Neural cell (in vitro differentiated cells): ENCODE data around the gene BICC1. TPM values are rescaled to one million over a fixed set of nuclear protein-coding genes. Genes with fewer than 3 reads are reported as not detected.

Source experiments
- H2AFZ ChIP-seq: fragments of 200-600, 300-800 bp; sonication (generic), shearing (Covaris generic); 2 replicates; pipeline ENCODE4 v1.6.0; 2014; ENCODE audit warnings: low read depth, mild to moderate bottlenecking, antibody characterized with exemption, low read length, moderate library complexity
- H3F3A ChIP-seq: fragments of 200-600 bp; shearing (Covaris generic); 2 replicates; pipeline ENCODE4 v1.6.1; 2016; ENCODE audit warnings: mild to moderate bottlenecking, moderate library complexity, mixed read lengths, antibody characterized with exemption, low read length; ENCODE audit not compliant: insufficient read depth, poor library complexity, severe bottlenecking
- H3K27ac ChIP-seq: fragments of 200-600, 300-800 bp; sonication (generic), shearing (Covaris generic); 2 replicates; pipeline ENCODE4 v1.5.1; 2014; ENCODE audit warnings: mild to moderate bottlenecking, low read length, moderate library complexity
- H3K27me3 ChIP-seq: fragments of 300-800, 200-600 bp; sonication (generic), shearing (Covaris generic); 2 replicates; pipeline ENCODE4 v1.6.0; 2014; ENCODE audit warnings: mild to moderate bottlenecking, low read depth, low read length, moderate library complexity; ENCODE audit not compliant: insufficient read depth
- H3K36me3 ChIP-seq: fragments of 300-800, 200-600 bp; sonication (generic), shearing (Covaris generic); 2 replicates; pipeline ENCODE4 v1.5.1; 2014; ENCODE audit warnings: mild to moderate bottlenecking, antibody characterized with exemption, low read length, moderate library complexity; ENCODE audit not compliant: insufficient read depth
- H3K4me2 ChIP-seq: fragments of 300-800, 200-600 bp; sonication (generic), shearing (Covaris generic); 2 replicates; pipeline ENCODE4 v1.6.0; 2014; ENCODE audit warnings: mild to moderate bottlenecking, low read length
- H3K4me3 ChIP-seq: fragments of 300-800, 200-600 bp; sonication (generic), shearing (Covaris generic); 2 replicates; pipeline ENCODE4 v1.5.1; 2014; ENCODE audit warnings: mild to moderate bottlenecking, low read length, moderate library complexity
- H3K79me2 ChIP-seq: fragments of 200-600 bp; shearing (Covaris generic); replicated peaks from 2 replicates; pipeline ENCODE4 v1.6.0; 2014; ENCODE audit warnings: mild to moderate bottlenecking, low read length, moderate library complexity; ENCODE audit not compliant: insufficient read depth
- H3K9ac ChIP-seq: fragments of 300-800, 200-600 bp; sonication (generic), shearing (Covaris generic); 2 replicates; pipeline ENCODE4 v1.6.1; 2016; ENCODE audit warnings: mild to moderate bottlenecking, low read length, mixed read lengths
- H3K9me2 ChIP-seq: fragments of 200-600 bp; shearing (Covaris generic); 2 replicates; pipeline ENCODE4 v1.6.1; 2016; ENCODE audit warnings: mild to moderate bottlenecking, low read length, mixed read lengths; ENCODE audit not compliant: insufficient read depth
- H3K9me3 ChIP-seq: fragments of 200-600, 300-800 bp; sonication (generic), shearing (Covaris generic); 2 replicates; pipeline ENCODE4 v1.6.1; 2016; ENCODE audit warnings: mild to moderate bottlenecking, mixed run types, low read length, moderate library complexity, mixed read lengths
- H4K20me1 ChIP-seq: fragments of 200-600 bp; shearing (Covaris generic); 2 replicates; pipeline ENCODE4 v1.6.1; 2016; ENCODE audit warnings: mild to moderate bottlenecking, mixed run types; ENCODE audit not compliant: insufficient read depth
- EP300 ChIP-seq: fragments of 450-650 bp; conservative IDR thresholded peaks from 2 replicates; pipeline ENCODE4 v1.6.1; 2014; ENCODE audit warnings: antibody characterized with exemption, mild to moderate bottlenecking, moderate library complexity; ENCODE audit not compliant: poor library complexity, severe bottlenecking
- EZH2 ChIP-seq: fragments of 200-600, 300-800 bp; shearing (Covaris generic), sonication (generic); IDR thresholded peaks from 2 replicates; pipeline ENCODE4 v1.6.1; 2014; ENCODE audit warnings: antibody characterized with exemption, low read length, borderline replicate concordance, mild to moderate bottlenecking; ENCODE audit not compliant: insufficient read depth, poor library complexity, severe bottlenecking
- MXI1 ChIP-seq: fragments of 450-650 bp; conservative IDR thresholded peaks from 2 replicates; pipeline ENCODE4 v1.6.1; 2014; ENCODE audit warnings: antibody characterized with exemption, mild to moderate bottlenecking; ENCODE audit not compliant: poor library complexity, severe bottlenecking
- POLR2AphosphoS5 ChIP-seq: IDR thresholded peaks from 2 replicates; pipeline ENCODE4 v1.6.1; 2012
- RAD21 ChIP-seq: fragments of 450-650 bp; conservative IDR thresholded peaks from 2 replicates; pipeline ENCODE4 v1.6.1; 2014; ENCODE audit warnings: antibody characterized with exemption, mild to moderate bottlenecking, moderate library complexity
- REST ChIP-seq: IDR thresholded peaks from 2 replicates; pipeline ENCODE4 v1.6.1; 2012; ENCODE audit warnings: borderline replicate concordance
- SMC3 ChIP-seq: fragments of 450-650 bp; conservative IDR thresholded peaks from 2 replicates; pipeline ENCODE4 v1.6.1; 2014; ENCODE audit warnings: antibody characterized with exemption, mild to moderate bottlenecking, moderate library complexity; ENCODE audit not compliant: poor library complexity
- TAF1 ChIP-seq: IDR thresholded peaks from 2 replicates; pipeline ENCODE4 v1.6.1; 2012; ENCODE audit warnings: low read depth
- polyA plus RNA-seq: library from polyadenylated mRNA; depleted of rRNA; stranded (reverse); fragments of >200 nt; gene quantifications from 2 replicates; pipeline ENCODE4 v1.2.3, GENCODE V29; 2014
- TF ChIP-seq, protein P1 (sequence below): fragments of 450-650 bp; IDR thresholded peaks from 2 replicates; pipeline ENCODE4 v1.5.1; 2014; ENCODE audit warnings: antibody characterized with exemption, mild to moderate bottlenecking, moderate library complexity; ENCODE audit not compliant: poor library complexity, severe bottlenecking

The BICC1 gene
- polyA plus RNA-seq, 1 donor from 2014 or later = 7.6 TPM

- no peak overlapping the region for H2AFZ ChIP-seq
- no peaks in the 10 kb centered on the region for H3K9me2 ChIP-seq
- H4K20me1 ChIP-seq = no peaks in the 10 kb centered on the region
- no peak overlapping the region for H3K4me2 ChIP-seq
- TF ChIP-seq RAD21 (no peak), SMC3 (no peak), POLR2AphosphoS5 (no peak), MXI1 (no peak), EP300 (no peak), TAF1 (no peak), REST (no peak), EZH2 (no peak)
- TF ChIP-seq, protein P1, sequence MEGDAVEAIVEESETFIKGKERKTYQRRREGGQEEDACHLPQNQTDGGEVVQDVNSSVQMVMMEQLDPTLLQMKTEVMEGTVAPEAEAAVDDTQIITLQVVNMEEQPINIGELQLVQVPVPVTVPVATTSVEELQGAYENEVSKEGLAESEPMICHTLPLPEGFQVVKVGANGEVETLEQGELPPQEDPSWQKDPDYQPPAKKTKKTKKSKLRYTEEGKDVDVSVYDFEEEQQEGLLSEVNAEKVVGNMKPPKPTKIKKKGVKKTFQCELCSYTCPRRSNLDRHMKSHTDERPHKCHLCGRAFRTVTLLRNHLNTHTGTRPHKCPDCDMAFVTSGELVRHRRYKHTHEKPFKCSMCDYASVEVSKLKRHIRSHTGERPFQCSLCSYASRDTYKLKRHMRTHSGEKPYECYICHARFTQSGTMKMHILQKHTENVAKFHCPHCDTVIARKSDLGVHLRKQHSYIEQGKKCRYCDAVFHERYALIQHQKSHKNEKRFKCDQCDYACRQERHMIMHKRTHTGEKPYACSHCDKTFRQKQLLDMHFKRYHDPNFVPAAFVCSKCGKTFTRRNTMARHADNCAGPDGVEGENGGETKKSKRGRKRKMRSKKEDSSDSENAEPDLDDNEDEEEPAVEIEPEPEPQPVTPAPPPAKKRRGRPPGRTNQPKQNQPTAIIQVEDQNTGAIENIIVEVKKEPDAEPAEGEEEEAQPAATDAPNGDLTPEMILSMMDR = no peak
- H3K9ac ChIP-seq = no peak overlapping the region
- no peaks in the 10 kb centered on the region for H3K79me2 ChIP-seq
- H3K4me3 ChIP-seq = no peak overlapping the region
- no peaks in the 10 kb centered on the region for H3K27me3 ChIP-seq
- H3K9me3 ChIP-seq = no peaks in the 10 kb centered on the region
- no peak overlapping the region for H3K27ac ChIP-seq
- H3K36me3 ChIP-seq = no peaks in the 10 kb centered on the region
- no peaks in the 10 kb centered on the region for H3F3A ChIP-seq
These were observed 260.1 kb downstream of the BICC1 start for GRCh38 chr10:58772758-58773157.

DNA sequence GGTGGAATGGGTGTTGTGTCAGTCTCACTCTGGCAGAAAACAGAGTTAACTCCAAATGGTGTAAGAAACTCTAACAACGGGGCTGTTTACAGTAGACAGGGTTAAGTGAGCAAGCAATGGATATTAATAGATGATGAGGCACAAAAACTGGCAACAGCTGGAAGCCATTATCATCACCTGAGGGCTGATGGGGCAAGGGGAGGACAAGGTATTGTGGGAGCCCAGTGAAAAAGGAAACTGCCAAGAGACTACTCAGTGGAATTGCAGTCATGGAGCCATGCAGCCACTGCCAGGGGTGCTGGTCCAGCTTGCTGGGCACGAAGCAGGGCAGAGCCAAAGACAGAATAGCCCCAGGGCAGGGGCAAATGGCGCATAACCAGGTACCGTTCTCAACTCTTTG lies 260.7 kb downstream of the BICC1 start:
- Histone ChIP-seq H3K9me2 (no peaks in the 10 kb centered on the region), H3K4me2 (no peak overlapping the region), H3K9ac (no peak overlapping the region), H3K9me3 (no peaks in the 10 kb centered on the region), H3F3A (no peaks in the 10 kb centered on the region), H2AFZ (no peak overlapping the region), H3K27ac (no peak overlapping the region), H3K27me3 (no peaks in the 10 kb centered on the region), H3K79me2 (no peaks in the 10 kb centered on the region), H3K36me3 (no peaks in the 10 kb centered on the region), H3K4me3 (no peak overlapping the region), H4K20me1 (no peaks in the 10 kb centered on the region)
- no peak for TF ChIP-seq RAD21
- no peak for TF ChIP-seq EP300
- no peak for TF ChIP-seq REST
- TF ChIP-seq POLR2AphosphoS5 = no peak
- no peak for TF ChIP-seq MXI1
- no peak for TF ChIP-seq TAF1
- TF ChIP-seq SMC3 = no peak
- TF ChIP-seq EZH2 = no peak
- TF ChIP-seq, protein P1 = no peak
